ENCODE data around the gene HOXB9.

HOXB9 gene

DNA sequence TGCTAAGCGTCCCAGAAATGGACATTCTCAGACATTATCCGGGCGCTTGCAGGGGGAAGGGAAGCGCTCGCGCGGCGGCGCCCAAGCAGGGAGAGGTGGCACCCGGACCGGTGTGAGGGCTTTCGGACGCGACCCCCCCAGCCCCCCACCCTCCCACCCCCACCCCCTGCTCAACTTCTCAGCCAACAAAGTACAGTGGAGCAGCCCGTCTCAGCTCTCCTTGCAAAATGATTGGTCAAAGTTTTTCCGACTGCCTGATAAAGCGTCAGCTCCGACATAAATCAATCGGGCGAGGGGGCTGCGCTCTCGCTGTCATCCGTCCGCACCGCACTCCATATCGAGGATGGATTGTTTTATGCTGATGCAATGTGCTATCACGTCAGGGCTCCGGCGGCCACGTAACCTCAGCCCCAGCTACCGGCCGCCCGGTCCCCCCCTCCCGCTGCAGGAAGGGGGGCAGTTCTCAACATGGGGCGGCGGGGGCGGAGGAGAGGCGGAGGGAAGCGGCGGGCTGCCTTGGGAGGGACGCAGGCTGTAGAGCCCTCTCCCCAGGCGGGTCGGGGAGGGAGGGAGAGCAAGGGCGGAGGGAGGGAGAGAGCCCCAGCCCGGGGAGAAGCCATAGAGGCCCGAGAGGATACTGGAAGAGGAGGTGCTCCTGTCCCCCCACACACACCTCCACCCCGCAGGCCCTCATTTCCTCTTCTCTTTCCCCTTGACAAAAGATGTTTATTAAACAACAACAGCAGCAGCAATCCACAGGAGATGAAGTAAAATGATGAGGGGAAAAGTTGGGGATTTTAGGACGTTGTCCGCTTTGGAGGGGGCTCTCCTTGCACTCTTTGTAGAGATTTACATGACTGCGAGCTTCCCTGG lies at the start of gene HOXB9:
HOXB9 (minus strand) TSS at position 114 of the 873 bp plus-strand sequence; CDS start at position 25, 89 bp downstream.
- H3K4me3 ChIP-seq (ENCODE audit: low read depth, low read length) = no peak within 1 kb of the TSS
- TF ChIP-seq CTCF (conservative IDR thresholded peaks at IDR 0.05; ENCODE audit: low read depth, low read length) = no peak
- DNase-seq (ENCODE audit: low read depth) = no peak

DNA sequence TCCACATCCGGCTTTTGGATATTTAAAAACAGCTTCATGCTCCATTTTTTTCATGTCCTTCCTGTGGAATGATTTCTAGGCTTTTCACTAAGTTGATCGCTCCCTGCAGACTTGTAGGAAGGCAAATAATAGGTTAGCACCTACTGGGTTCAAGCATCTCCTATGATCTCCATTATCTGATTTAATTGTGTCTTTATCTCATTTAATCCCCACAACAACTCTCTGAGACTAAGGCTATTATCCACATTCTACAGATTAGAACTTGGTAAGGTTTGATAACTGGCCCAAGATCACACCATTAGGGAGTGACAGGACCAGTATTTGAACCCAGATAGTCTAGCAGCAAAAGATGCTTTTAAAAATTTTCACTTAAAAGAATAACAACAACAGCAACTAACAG lies 46.2 kb upstream of the HOXB9 start:
- DNase-seq (ENCODE audit: low read depth) = no peak
- H3K4me3 ChIP-seq (ENCODE audit: low read depth, low read length) = no peak overlapping the region
- no peak for TF ChIP-seq CTCF (conservative IDR thresholded peaks at IDR 0.05; ENCODE audit: low read depth, low read length)

DNA sequence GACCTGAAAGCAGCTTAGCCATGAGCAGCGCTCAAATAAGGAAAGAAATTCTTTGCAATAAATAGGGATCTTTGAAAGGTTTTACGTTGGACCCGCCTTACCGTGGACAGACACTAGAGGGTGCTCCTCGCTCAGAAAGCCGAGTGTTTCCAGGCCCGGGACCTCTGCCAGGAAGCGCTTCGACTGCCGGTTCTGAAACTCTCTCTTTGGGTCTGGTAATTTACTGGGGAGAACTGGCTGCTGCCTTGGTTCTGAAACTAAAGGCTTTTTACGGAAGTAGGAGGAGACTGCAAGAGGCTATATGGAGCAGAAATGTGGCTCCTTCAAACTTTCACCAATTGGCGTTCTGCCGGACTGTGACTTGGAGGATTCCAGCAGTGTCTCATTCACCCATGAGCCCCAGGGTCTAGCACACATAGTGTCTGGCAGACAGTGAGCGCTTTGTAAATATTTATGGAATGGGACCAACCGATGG lies 45.6 kb upstream of the HOXB9 start:
- H3K4me3 ChIP-seq (ENCODE audit: low read depth, low read length) = peak overlapping the region; percentile 46
- TF ChIP-seq CTCF (conservative IDR thresholded peaks at IDR 0.05; ENCODE audit: low read depth, low read length) = peak; percentile 95
- peak; percentile 82 for DNase-seq (ENCODE audit: low read depth)

GRCh38 chr17:48663134-48663924 lies 37.2 kb upstream of the HOXB9 start:
- H3K4me3 ChIP-seq (ENCODE audit: low read depth, low read length) = no peak overlapping the region
- peak; percentile 4 for TF ChIP-seq CTCF (conservative IDR thresholded peaks at IDR 0.05; ENCODE audit: low read depth, low read length)
- no peak for DNase-seq (ENCODE audit: low read depth)

DNA sequence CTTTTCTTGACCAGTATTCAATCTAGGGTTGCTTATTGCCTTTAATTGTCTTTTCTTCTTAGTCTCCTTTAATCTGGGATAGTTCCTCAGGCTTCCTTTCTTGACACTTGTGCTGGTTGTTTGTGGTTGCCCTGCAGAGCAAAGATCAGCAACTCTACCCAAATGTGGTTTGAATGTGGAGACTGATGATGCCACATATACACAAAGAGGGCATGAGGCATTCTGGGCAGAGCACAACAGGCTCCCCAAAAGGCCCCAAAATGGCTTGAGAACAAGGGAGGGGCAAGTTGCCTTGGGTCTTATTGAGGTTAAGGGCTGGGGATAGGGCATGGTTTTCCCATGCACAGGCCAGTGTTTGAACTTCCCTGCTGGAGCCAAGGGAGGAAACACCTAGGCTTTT lies 29.8 kb upstream of the HOXB9 start:
- no peak overlapping the region for H3K4me3 ChIP-seq (ENCODE audit: low read depth, low read length)
- no peak for DNase-seq (ENCODE audit: low read depth)
- no peak for TF ChIP-seq CTCF (conservative IDR thresholded peaks at IDR 0.05; ENCODE audit: low read depth, low read length)

DNA sequence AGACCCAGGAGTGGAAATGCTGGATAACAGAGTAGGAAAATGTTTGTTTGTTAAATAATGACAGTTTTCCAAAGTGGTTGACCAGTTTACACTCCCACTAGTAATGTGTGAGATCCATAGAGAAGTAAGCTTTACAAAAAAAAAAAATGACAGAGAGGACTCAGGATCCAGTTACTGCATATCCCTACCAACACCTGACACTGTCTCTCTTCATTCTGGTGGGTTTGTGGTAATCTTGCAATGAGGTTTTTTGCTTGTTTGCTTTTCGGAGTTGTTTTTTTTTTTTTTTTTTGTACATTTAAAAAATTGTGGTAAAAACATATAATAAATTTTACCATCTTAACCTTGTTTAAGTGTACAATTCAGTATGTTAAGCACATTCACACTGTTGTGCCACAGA lies 23.6 kb upstream of the HOXB9 start:
- DNase-seq (ENCODE audit: low read depth) = no peak
- H3K4me3 ChIP-seq (ENCODE audit: low read depth, low read length) = no peak overlapping the region
- TF ChIP-seq CTCF (conservative IDR thresholded peaks at IDR 0.05; ENCODE audit: low read depth, low read length) = no peak

All from choroid plexus epithelial cell (primary cell).